T-helper 1 cell treated with Interleukin-12 subunit alpha and Interleukin-12 subunit beta and Interleukin-4 antibody, amounts not matched to agents 30 ng/mL and 1 ng/mL, for 36 hours (primary cell): ENCODE results near the gene TMEM269. TPM values are rescaled to one million over a fixed set of nuclear protein-coding genes. Genes with fewer than 3 reads are reported as not detected.
"Not testable (repeated sequence)": the region's sequence is repeated elsewhere in the genome, so short reads cannot be mapped to it uniquely, and the experiment has no call there.

Source experiments
- intact Hi-C: fragments of 100-400 bp; cut with micrococcal nuclease; formaldehyde crosslinking; loops from one replicate; pipeline ENCODE4 v1.15.1; 2024
- total RNA-seq: library from RNA; stranded (reverse); gene quantifications from 2 replicates; pipeline ENCODE4 v1.2.3, GENCODE V29; 2022

TMEM269 gene
- total RNA-seq, 1 donor from 2014 or later = 0.32 TPM

- intact Hi-C loops = loop anchor here (1.0 kb wide), 1 partner anchor 169 kb away; no protein-coding TSS in a partner anchor
Measured at GRCh38 chr1:42747125-42747524, 37.7 kb upstream of the TMEM269 start.

DNA sequence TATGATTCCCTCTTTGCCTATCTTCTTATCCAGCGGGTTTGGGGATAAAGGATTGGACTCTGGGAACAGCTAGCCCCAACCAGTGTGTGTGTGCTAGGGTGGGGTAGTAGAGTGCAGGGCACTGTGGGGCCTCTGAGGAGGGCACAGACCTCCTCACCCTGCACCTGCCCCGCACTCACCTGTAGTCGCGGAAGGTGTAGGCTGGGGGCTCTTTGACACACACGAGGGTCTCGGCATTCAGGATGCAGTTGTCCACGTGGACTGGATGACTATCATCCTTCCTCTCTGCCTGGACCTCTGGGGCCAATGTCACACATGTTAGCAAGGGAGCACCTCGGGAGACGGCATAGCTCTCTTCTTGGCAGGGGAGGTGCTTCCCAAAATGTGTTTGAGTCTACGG is 36.8 kb upstream of the TMEM269 start:
- intact Hi-C loops = no loop called here

GRCh38 chr1:42748461-42749410 is 36.1 kb upstream of the TMEM269 start:
- intact Hi-C loops = no loop called here

DNA sequence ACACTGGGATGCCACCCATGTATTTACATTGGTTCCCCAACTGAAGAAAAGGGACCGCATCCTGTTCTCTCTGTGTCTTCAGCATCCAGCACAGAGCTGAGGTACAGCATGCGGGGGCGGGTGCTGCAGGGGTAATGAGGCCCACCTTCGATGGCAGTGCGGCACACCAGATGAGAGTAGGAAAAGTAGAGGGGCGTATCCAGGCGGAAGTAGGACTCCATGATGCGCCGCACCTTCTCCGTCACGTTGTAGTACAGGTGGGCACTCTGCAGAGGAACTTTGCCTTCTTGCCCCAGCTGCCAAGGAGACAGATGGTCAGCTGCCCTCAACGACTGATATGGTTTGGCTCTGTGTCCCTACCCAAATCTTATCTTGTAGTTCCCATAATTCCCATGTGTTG is 34.8 kb upstream of the TMEM269 start:
- intact Hi-C loops = no loop called here

DNA sequence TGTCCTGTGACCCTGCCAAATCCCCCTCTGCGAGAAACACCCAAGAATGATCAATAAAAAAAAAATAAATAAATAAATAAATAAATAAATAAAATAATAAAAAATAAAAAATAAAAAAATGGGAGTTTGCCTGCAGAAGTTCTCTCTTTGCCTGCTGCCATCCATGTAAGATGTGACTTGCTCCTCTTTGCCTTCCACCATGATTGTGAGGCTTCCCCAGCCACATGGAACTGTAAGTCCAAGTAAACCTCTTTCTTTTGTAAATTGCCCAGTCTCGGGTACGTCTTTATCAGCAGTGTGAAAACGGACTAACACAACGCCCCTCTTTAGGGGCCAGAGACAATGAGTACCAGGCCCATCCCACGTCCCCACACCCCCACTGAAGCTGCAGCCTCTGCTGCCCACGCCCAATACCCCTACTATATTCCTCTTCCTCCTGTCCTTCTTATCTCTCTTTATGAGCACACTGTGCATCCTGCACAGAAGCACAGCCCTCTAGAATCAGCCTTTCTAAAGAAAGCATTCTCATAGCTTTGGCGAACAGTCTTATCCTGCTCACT is 33.2 kb upstream of the TMEM269 start:
- intact Hi-C loops = not testable (repeated sequence)

DNA sequence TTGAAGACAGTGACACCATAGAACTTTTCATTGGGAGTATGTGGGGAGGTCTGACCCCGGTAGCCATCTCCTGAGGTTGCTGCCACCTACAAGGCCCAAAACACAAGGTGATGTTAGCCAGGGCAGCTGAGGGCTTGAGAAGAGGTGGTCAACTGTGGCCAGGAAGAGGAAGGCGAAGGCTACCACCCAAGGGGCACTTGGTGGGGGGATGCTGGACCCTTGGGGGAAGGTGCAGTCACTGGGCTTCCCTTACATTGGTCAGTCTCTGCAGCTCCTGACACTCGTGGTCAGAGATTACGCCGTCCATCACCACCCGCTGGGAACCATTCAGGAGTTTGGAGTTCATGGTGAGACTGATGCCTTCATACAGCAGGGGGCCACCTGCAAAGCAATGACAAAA is 32.5 kb upstream of the TMEM269 start:
- intact Hi-C loops = no loop called here

- intact Hi-C loops = no loop called here
Measured at GRCh38 chr1:42753070-42753469, 31.7 kb upstream of the TMEM269 start.

GRCh38 chr1:42756956-42757891 is 27.6 kb upstream of the TMEM269 start:
- intact Hi-C loops = loop anchor here (1.0 to 2.0 kb wide), 2 partner anchors 10 to 178 kb away; partner anchors contain the start of genes C1orf50 and P3H1

GRCh38 chr1:42757892-42758275 is 26.9 kb upstream of the TMEM269 start:
- intact Hi-C loops = loop anchor here (1.0 to 2.0 kb wide), 2 partner anchors 9 to 179 kb away; partner anchors contain the start of genes C1orf50 and P3H1

- intact Hi-C loops = no loop called here
Measured at GRCh38 chr1:42758641-42759040, 26.1 kb upstream of the TMEM269 start.

- intact Hi-C loops = no loop called here
Measured at GRCh38 chr1:42759114-42759513, 25.7 kb upstream of the TMEM269 start.

DNA sequence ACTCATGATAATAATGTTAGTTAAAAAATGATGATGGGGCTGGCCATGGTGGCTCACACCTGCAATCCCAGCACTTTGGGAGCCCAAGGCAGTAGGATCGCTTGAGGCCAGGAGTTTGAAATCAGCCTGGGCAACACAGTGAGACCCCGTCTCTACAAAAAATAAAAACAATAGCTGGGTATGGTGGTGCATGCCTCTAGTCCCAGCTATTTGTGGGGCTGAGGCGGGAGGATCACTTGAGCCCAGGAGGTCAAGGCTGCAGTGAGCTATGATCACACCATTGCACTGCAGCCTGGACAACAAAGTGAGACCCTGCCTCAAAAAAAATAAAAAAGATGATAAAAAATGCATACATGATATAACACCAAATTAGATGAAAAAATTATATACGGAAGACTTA is 23.2 kb upstream of the TMEM269 start:
- intact Hi-C loops = loop anchor here (10.0 kb wide), 1 partner anchor 1183 kb away; the partner anchor contains the start of gene IPO13

DNA sequence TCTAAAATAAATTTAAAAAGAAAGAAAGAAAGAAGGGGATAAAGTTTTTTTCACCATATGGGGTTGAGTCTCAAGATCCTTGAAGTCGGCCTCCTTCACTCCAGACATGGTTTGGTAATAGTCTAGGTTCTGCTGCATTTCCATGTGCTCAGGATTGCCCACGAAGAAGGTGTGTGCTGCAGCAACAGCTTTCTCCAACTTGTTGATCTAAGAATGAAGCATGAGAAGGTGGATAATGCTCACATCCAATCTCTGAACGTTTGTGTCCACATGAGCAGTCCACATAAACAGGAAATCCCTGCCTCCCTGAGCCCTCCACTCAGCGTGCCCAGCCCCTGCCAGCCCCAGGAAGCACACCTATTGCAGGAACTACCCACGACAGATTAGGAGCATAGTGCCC is 22.5 kb upstream of the TMEM269 start:
- intact Hi-C loops = loop anchor here (10.0 kb wide), 1 partner anchor 1183 kb away; the partner anchor contains the start of gene IPO13

GRCh38 chr1:42765269-42765668 is 19.5 kb upstream of the TMEM269 start:
- intact Hi-C loops = loop anchor here (5.0 to 10.0 kb wide), 2 partner anchors 1180 to 1867 kb away; partner anchors contain the start of gene IPO13

- intact Hi-C loops = loop anchor here (2.0 to 10.0 kb wide), 7 partner anchors 431 to 1866 kb away; partner anchors contain the start of genes CDC20, ELOVL1, FOXJ3 and IPO13
Measured at GRCh38 chr1:42765832-42766740, 18.7 kb upstream of the TMEM269 start.

GRCh38 chr1:42766741-42767509 is 17.9 kb upstream of the TMEM269 start, which contains the start of the genes C1orf50 and P3H1:
Gene C1orf50, plus strand, starts transcription at chr1:42767249. Its CDS starts 63 bp downstream, at chr1:42767312.
Gene P3H1, minus strand, starts transcription at chr1:42767028. Its CDS starts 57 bp downstream, at chr1:42766971.
- intact Hi-C loops = loop anchor here (1.0 to 10.0 kb wide), 19 partner anchors 10 to 1865 kb away; partner anchors contain the start of genes CCDC30, CDC20, CFAP57 and EBNA1BP2

DNA sequence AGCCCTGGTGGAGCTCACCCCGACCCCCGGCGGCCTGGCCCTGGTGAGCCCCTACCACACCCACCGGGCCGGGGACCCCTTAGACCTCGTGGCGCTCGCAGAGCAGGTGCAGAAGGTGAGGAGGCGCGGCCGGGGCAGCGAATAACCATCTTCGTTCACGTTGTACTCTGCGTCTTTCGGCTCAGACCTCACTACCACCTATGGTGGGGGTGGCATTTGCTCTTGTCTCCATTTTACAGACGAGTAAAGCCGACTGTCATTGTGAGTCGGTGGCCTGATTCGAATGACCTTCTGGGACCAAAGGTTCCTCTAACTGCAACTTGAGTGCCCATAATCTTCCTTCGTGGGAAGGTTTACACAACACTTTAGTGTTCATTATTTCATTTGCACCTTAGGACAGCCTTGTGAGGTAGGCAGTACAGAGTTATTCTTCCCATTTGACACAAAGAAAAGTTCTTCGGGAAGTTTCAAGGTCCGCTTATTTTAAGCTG is 17.2 kb upstream of the TMEM269 start:
- intact Hi-C loops = loop anchor here (1.0 to 10.0 kb wide), 19 partner anchors 10 to 1865 kb away; partner anchors contain the start of genes CCDC30, CDC20, CFAP57 and EBNA1BP2

DNA sequence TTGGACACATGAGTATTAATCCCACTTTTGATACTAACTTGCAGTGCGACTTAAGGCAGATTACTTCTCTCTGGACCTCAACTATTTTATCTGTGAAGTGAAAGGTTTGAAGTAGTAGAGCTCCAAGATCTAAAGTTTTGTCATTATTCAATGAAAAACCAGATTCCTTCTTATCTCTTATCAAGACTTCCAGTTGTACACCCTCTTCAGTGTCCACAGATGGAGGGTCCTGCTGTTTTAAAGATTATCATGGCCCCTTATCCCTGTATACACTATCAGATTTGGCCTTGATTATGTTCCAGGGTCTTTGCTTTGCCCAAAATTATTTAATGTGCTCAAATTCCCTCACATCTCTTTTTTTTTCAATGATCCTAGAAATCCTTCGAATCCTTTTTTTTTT is 16.6 kb upstream of the TMEM269 start:
- intact Hi-C loops = loop anchor here (5.0 to 10.0 kb wide), 2 partner anchors 1177 to 1864 kb away; partner anchors contain the start of gene IPO13
